HL-60/S4 treated with phorbol 12-myristate 13-acetate at 8.2 ng/mL for 4 days and 3 days (cell line): ENCODE results near the gene OTUB2.

Experiments
- in situ Hi-C: fragments of 300-500 bp; cut with MboI; formaldehyde crosslinking; loops from 2 replicates; pipeline ENCODE4 v1.15.0; 2022; ENCODE audit warnings: low sequenced_read_pairs

OTUB2 gene

DNA sequence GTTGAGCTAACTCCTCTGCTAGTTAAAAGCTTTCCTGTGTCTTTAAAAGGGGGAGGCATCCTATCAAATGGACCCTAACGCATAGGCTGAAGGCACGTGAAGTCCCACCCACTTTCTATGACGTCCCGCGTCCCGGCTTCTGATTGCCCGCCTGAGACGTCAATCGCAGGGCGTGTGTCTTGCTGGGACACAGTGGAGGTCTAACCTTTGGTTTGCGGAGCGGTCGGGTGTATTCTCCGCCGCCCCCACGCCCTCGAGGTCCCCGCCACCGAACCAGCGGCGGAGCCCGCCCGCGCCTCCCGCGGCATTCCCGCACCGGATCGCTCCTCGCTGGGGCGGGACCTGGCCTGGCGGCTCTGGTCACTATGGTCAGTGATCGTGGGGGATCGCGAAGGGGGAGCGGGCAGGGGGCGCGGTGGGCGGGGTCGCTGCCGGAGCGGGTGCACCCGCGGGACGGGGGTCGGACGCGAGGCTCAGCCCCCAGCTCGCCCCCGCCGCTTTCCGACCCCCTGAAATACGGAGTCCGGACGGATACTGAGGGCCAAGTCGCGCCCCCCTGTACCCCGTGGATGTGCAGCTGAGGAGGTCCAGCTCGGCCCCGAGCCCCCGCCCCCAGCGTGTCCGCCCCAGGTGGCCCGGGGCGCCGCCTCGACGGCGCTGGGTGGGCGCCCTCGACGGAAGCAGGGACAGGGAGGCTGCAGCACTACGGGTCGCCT is at the start of gene OTUB2:
OTUB2 (plus strand) TSS at position 168 of the 716 bp plus-strand sequence; CDS start at position 366, 198 bp downstream.
- in situ Hi-C loops = no loop called here

DNA sequence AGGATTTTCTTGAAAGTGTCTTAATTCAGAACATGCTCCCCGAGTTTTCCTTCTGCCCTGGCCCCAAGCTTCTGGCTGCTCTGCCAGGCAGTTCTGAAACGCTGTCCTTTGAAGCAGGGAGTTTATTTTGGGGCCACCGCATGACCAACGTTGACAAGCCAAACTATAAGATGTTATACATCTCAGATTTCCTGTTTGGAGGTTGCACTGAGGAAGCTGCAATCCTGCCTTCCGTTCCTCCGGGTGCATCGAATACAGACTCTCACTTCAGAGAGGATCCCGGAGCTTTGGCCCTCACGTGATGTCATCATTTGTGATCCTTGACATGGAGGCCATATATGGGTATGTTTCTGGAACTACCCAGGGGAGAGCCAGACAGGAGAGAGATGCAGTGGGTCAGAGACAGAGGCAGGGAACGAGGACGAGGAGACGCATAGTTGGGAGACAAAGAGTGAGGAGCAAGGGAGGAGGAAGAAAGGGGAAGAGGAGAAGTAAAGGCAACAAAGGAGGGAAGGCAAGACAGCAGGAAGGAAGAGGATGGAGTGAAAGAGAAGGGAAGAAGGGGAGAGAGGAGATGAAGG is 49.6 kb upstream of the OTUB2 start, which contains the start of gene ASB2:
ASB2 (minus strand) TSS at position 94 of the 581 bp plus-strand sequence. CDS start 12,031 bp downstream, outside the sequence.
- in situ Hi-C loops = no loop called here

DNA sequence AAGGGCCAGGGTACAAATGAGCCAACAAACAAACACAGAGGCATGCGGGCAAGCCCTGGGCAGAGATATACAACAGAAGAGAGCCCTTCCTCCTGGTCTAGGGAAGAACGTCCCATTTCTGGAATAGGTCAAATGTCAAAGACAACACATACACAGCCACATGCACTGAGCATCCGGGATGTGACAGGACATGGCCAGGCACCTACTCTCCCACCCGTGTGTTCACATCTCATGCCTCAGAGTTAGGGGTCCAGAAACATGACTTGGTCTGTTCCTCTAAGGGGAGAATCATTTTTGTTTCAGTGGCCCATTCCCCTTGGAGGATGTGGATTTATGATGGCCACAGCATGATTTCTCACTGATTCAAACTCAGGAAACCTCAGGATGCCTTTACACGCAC is 49.0 kb upstream of the OTUB2 start:
- in situ Hi-C loops = no loop called here

DNA sequence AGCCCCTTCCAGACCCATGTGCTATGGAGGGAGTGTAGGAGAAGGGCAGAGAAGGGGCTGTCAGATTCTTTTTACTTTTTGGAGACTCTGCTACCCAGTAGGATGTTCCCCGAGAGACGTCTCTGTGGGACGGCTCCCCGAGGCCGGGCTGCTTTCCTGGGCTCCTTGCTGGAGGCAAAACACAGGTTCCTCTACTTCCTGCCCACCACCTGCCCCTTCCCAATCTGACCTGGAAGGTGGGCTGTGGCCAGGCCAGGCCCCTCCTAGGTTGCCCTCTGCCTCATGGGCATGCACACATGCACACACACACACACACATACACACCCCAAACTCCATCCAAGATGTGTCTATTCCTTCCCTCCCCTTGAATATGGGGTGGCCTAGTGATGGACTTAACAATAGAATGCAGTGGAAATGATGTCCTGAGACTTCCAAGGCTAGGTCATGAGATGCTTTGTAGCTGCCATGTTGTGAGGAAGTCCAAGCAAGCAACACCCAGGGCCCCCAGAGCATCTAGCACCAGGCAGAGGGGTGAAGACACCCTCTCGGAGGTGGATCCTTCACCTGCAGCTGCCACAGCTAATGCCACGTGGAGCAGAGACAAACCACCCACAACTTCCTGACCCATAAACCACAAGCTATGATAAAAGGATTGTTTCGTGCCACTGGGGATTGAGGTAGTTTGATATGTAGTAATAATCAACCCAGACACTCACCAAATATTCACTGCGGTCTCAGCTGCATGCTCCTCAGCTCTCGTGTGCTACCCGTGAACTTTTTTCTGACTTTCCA is 48.2 kb upstream of the OTUB2 start:
- in situ Hi-C loops = no loop called here

DNA sequence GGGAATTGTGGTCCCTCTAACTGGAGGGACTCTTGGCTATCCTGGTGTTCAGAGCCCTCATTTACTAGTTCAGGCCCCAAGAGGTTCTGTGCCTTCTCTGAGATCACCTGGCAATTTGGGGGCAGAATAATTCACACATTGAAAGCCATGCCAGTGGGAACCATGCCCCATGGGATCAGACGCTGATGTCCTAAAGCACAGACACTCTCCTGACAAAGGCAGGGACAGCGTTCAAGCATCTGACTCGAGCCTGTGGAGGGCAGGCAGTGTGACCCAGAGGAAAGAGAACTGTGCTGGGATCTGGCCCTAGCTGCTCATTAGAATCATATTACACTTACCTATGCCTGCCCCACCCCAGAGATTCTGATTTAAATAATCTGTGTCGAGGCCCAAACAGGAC is 47.4 kb upstream of the OTUB2 start:
- in situ Hi-C loops = no loop called here

DNA sequence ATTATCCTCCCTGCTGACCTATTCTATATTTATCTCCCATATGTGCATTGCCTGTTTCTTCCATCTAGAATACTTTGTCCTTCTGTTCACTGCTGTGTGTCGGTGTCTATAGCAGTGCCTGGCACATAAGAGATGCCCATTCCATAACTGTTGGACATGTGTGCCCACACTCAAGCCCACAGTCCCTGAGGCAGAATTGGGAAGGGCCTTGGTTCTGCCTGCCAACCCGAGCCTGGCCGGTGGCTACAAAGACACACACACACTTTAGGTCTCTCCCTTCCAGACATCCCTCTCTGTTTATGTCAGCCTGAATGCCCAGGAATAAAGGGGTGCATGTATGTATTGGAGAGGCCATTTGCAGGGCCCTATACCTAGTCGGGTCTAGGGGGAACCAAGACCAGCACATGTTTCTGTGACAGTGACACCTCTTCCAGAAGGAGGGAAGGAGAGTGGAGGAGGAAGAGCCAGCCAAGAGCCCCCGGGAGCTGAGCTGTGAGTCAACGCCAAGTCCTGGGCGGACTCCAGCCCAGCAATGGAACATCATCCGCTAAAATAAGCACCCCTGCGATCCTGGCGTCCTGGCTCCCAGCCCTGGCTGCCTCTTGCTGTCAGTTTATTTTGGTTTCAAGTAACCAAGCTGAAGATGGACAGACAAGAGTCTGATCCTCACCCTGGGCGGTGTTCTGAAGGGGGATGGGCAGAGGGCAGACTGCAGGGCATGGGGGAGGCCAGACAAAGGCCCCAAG is 45.5 kb upstream of the OTUB2 start:
- in situ Hi-C loops = no loop called here

DNA sequence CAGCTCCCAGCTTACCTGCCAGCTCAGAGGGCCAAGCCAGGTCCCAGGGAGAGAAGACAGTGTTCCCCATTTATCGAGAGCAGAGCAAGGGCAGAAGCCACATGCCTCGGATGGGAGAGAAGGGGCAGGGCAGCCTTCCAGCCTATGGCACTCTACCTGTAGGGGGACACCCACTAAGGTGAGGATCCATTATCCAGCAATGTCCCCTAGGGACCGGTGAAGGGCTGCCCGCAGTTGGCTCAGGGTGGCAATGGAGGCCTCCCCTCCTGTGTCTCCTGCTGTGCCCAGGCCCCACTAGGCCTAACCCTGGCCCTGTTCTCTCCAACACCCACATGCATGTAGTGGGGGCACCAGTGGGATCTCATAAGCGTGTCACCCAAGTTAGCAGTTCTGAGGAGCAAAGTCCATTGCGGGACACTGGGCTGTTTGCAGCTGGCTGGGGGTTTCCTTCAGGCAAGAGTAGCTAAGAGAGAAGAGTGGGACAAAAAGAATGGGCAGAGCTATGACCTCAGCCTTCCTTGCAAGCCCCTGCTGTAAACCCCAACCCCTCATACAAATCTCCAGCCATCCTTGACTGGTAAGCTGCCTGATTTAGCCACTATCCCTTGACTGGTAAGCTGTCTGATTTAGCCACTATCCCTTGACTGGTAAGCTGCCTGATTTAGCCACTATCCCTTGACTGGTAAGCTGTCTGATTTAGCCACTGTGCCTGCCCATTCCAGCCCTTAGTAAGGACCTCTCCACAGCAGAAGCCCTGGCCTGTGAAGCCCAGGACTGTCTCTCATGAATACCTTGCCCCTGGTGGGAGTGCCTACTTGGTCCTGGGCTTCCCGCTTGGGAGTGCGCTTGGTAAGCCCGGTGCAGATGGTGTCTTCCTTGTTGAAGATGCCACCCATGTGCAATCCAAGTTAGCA is 44.6 kb upstream of the OTUB2 start:
- in situ Hi-C loops = no loop called here

DNA sequence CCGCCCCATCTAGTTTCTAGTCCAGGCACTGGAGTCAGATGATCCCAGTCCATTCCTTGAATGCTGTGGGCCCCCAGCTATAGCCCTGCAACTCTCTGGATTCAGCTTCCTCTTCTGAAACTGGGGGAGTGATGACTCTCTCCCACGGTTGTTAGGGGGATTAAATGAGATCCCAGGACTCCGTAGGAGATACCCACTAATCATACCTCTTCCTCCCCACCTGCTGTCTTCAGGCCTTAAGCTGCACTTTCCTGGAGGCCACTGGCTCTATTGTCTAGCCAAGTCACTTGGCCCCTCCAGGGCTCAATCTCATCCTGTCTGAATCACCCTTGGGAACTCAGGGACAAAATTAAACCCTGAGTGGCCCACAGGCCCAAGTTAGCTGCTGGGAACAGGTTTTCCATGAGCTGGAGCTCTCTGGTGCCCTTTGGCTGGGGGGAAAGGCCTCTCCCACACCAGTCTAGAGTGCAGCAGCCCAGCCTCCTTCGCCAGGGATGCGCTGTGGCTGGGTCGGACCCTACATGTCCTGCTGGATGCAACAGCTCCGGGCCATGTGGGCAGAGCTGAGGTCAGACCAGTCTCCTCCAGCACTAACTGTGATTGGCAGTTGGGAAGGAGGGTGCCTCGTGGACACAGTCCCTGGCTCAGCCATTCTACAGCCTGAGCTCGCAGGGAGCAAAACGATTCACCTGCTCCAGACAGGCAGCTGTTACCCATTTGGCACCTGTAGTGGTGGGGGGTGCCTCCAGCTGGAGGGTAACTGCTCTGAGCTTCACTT is 43.7 kb upstream of the OTUB2 start:
- in situ Hi-C loops = no loop called here

DNA sequence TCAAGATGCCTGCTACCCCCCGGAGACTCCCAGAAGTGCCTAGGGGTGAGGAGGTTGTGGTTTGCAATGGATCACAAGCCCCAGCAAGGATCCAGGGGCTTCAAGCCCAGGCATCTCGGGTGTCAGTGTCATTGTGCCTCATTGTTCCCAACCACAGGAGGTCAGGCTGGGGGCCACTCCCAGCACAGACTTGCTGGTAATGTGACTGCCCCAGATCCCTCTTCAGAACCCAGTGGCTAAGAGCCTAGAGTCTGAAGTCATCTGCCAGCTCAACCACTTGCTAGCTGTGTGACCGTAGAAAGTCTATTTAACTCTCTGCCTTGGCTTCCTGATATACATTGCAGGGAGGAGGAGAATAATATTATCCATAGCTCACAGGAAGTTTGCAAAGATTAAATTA is 42.1 kb upstream of the OTUB2 start:
- in situ Hi-C loops = no loop called here

DNA sequence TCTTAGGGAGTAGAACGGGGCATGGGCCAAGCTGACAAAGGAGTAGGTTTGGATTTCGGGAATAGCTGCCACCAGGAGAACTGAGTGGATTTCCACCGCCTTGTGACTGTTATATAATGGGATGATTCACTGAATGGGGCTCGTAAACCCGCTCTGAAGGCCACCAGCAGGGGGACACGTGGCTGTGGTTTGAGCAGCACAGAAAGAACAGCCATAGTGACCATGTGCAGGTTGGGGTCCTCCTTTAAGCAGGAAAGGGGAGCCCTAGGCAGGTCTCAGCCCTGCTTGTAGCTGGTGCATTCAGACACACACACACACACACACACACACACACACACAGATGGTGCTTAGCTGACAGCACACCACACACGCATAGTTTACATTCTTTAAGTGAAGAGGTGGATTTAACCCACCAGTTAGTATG is 41.1 kb upstream of the OTUB2 start:
- in situ Hi-C loops = no loop called here

DNA sequence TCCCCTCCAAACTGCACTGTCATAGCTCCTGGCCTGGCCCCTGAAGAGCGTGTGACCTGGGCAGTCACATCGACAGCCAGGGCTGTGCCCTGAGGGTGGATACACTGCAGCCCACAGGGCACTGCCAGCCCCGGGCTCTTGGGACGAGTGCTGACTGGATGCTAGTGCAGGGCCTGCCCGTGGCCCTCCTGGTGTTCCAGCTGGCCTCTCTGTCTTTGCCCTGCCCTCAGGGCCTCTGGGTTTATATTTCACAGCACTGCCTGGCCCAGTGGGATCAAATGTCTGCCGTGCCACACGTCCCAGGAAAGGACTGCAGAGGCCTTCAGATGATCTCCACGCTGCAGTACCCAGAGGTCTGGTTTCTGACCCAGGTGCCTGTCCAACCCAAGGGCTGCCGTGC is 39.2 kb upstream of the OTUB2 start:
- in situ Hi-C loops = no loop called here

DNA sequence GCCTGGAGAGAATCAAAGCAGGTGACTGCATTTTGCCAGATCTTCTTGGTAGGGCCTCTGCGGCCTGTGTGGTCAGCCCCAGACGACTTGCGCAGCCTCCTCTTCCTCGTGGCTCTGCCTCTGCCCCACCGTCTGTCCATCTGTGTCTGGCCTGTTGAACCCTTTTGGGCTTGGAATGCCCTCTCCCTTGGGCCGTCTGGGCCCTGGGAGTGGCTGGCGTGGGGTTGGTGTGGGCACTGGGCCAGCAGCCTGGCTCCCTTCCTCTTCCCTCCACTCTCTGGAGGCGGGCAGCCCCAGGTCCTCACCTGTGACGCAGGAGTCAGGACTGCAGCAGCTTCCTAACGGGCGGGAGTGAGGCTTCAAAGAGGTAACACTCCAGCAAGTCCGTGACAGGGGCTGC is 38.8 kb upstream of the OTUB2 start:
- in situ Hi-C loops = no loop called here

DNA sequence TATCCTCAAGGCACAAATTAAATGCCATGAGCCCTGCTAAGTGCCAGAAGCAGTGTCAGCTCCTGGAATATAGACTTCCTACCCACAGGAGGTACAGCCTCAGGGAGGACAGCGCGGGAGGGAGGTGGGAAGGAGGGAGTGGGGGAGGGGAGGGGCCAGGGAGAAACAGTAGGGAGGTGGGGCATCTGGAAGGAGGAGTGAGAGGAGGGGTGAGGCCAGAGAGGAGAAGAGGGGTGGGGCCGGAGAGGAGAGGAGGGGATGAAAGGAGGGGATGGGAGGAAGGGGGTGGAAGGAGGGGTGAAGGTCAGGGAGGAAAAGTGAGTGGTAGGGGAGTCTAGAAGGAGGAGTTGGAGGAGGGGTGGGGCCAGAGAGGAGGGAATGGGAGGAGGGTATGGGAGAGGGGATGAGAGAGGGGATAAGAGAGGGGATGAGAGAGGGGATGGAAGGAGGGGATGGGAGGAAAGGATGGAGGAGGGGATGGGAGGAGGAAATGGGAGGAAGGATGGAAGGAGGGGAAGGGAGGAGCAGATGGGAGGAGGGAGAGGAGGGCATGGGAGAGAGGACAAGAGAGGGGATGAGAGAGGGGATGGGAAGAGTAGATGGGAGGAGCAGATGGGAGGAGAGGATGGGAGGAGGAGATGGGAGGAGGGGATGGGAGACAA is 38.2 kb upstream of the OTUB2 start:
- in situ Hi-C loops = no loop called here

DNA sequence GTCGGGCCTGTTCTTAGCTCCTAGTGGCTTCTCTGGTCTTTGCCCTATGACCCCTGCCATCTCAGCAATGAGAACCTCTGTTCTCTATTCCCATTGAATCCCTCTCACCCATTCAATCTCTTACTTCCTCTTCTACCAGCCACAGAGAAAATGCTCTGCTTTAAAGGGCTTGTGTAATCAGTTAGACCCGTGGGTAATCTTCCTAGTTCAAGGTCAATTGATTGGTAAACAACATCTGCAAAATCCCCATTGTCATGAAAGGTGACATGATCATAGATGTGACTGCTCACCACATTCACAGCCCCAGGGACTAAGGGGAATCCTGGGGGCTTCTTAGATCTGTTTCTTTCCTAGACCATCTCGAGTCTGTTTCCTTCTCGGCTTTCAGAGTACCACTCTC is 36.2 kb upstream of the OTUB2 start:
- in situ Hi-C loops = no loop called here

DNA sequence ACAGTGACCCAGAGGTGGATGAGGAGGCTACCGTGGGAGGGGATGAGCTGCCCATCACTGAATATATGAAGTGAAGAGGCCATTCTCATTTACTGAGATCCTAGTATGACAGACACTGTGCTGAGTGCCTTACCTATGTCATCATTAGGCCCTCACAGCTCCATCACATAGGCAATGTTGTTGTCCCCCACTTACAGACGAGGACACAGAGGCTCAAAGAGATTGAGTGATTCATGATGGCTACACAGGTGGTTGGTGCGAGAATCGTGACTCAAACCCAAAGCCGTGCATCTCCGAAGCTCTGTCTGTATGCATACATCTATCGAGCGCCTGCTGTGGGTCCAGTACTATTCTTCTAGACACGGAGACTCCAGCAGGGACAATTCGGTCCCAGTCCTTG is 34.9 kb upstream of the OTUB2 start:
- in situ Hi-C loops = no loop called here

DNA sequence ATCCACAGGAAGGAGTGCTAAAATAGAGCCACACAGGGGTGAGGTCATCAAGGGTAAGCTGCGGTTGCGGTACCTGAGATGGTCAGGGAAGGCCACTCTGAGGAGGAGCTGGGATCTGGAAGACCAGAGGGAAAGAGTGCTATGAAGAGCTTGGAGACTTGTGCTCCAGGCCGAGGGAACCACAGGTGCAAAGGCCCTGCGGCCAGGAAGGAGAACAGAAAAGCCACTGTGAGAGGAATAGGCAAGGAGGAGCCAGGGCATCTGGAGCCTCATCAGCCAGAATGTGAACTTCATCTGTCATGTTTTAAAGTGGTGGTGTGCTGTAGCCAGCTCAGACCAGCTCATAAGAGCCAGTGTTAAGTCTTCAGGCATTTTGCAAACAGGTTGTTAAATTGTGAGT is 34.5 kb upstream of the OTUB2 start:
- in situ Hi-C loops = no loop called here

DNA sequence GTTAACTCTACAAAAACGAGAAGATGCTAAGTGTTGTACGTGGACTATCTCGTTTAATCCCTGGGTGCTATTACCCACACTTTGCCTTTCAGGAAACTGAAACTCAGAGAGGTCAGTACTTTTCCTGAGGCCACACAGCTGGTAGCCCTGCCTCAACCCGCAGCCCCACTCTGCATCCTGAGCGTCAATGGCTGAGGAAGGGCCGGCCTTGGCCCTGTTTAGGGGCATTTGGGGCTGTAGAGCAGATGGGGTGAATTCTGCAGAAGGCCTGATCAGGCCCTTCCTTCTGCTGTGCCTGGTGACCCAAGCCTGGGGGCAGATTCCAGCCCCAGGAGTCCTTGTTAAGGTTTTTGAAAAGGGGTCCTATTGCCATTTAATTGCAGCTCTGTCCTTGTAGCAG is 32.8 kb upstream of the OTUB2 start:
- in situ Hi-C loops = no loop called here

DNA sequence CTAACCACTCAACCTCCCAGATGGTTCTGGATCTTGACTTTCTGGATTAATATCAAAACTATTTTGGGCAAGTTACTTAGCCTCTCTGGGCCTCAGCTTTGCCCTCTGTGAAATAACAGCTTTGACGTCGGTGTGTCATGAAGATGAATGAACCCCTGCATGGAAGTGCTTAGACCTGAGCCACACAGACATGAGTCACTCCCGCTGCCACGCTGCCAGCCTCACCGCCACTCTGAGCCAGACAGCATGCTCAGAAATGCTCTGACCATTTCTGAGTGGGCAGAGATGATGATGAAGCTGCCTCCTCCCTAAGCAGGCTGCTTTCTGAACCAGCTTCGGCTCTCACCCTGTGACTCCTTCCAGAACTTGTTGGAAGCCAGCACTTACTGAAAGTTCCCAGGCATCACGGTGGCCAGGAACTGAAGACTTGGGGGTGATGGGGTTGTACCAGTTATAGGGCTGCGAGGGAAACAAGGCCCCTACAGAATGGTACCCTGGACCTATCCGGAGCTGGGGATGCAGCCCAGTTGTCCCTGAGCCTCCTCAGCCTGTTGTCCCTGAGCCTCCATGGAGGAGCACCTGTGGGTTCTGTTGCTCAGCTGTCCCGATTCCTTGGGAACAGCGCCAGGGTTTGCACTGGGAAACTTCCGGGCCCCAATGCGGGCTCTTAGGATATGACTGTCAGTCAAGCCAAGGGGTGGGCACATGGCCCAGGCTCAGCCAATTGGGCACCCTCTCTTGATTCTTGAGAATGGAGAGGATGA is 31.0 kb upstream of the OTUB2 start:
- in situ Hi-C loops = no loop called here
